ENCODE results near the gene ZIC1. TPM values are rescaled to one million over a fixed set of nuclear protein-coding genes. Genes with fewer than 3 reads are reported as not detected.

ZIC1 gene
- total RNA-seq, 1 donor: not detected

DNA sequence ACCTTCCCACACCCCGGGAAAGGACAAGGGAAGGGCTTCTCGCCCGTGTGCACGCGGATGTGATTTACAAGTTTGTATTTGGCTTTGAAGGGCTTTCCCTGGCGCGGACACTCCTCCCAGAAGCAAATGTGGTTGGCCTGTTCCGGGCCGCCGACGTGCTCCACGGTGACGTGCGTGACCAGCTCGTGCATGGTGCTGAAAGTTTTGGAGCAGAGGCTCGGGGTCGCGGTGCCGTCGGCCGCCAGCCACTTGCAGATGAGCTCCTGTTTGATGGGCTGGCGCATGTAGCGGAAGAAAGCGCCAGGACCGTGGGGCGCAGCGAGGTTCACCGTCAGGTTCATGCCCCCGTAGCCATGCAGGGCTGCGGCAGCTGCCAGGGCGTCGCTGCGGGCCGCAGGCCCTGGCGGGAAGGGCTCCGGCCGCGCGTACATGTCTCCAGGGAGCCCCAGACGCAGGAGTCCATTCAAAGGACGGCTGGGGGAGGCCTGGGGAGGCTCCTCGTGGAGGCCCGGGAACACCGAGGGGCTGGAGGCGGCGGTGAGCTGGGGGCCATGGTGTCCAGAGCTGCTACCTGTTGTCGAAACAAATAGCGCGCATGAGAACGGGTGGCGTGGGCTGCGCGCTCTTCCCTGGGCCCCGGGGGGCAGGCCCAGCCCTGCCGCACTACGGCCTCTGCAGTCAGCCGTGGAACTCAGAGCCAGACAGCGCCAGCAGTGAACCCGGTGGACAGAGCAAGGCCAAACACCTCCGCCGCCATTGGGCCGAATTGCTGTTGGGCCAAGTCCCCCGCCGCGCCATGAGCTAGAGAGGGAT lies 13.1 kb upstream of the ZIC1 start:
- no peak overlapping the region for H3K4me3 ChIP-seq (ENCODE audit: low read depth, low read length)
- TF ChIP-seq, protein P1, sequence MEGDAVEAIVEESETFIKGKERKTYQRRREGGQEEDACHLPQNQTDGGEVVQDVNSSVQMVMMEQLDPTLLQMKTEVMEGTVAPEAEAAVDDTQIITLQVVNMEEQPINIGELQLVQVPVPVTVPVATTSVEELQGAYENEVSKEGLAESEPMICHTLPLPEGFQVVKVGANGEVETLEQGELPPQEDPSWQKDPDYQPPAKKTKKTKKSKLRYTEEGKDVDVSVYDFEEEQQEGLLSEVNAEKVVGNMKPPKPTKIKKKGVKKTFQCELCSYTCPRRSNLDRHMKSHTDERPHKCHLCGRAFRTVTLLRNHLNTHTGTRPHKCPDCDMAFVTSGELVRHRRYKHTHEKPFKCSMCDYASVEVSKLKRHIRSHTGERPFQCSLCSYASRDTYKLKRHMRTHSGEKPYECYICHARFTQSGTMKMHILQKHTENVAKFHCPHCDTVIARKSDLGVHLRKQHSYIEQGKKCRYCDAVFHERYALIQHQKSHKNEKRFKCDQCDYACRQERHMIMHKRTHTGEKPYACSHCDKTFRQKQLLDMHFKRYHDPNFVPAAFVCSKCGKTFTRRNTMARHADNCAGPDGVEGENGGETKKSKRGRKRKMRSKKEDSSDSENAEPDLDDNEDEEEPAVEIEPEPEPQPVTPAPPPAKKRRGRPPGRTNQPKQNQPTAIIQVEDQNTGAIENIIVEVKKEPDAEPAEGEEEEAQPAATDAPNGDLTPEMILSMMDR (IDR thresholded peaks at IDR 0.05; ENCODE audit: insufficient read depth, low read depth, low read length): no peak
- no peak for DNase-seq (ENCODE audit: low read depth)

DNA sequence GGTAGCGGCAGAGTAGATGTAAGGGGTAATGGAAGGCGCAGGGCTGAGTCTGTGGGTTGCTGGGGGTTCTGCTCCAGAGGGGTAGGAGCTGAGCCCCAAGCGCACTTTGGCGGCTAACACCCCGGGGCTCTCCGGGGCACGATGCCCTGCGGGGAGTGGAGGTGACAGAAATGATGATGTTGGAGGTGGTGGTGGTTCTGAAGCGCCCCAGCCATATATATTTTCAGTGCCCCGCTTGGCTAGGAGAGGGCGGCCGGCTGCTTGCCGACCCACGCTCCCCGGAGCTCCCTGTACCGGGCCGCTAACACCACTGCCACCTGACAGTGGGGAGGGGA lies 12.5 kb upstream of the ZIC1 start:
- TF ChIP-seq, protein P1 (IDR thresholded peaks at IDR 0.05; ENCODE audit: insufficient read depth, low read depth, low read length): no peak
- no peak overlapping the region for H3K4me3 ChIP-seq (ENCODE audit: low read depth, low read length)
- no peak for DNase-seq (ENCODE audit: low read depth)

DNA sequence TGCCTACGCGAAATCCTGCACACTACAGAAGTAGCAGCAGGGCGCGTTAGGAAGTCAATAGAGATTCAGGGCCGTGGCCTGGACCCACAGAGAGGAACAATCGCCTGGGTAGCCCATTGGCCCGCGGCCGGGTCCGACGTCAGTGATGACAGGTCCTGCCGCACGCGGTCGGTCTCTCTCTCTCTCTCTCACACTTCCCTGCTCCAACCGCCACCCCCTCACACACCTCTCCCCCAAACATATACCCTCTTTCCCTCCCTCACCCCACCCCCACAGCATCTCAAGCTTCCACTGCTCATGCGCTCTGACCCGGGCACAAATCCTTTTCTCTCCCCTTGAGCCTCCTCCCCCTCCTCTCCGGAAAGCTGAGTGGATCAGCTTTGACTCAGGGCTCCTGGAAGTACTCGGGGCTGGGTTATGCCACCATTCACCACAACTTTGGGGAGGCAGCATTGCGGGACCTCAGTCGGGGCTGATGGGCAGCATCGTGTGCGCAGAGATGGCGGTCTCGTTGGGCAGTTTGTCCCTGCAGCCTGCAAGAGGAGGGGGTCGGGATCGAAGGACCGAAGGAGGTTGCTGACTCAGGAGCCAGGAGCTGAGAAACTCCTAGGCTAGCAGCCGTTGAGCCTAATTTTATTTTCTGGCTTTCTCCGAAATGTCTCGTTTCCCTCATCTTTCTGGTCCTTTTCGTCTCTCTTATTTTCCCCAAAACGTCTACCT lies 11.8 kb upstream of the ZIC1 start:
- no peak overlapping the region for H3K4me3 ChIP-seq (ENCODE audit: low read depth, low read length)
- TF ChIP-seq, protein P1 (IDR thresholded peaks at IDR 0.05; ENCODE audit: insufficient read depth, low read depth, low read length): no peak
- no peak for DNase-seq (ENCODE audit: low read depth)

DNA sequence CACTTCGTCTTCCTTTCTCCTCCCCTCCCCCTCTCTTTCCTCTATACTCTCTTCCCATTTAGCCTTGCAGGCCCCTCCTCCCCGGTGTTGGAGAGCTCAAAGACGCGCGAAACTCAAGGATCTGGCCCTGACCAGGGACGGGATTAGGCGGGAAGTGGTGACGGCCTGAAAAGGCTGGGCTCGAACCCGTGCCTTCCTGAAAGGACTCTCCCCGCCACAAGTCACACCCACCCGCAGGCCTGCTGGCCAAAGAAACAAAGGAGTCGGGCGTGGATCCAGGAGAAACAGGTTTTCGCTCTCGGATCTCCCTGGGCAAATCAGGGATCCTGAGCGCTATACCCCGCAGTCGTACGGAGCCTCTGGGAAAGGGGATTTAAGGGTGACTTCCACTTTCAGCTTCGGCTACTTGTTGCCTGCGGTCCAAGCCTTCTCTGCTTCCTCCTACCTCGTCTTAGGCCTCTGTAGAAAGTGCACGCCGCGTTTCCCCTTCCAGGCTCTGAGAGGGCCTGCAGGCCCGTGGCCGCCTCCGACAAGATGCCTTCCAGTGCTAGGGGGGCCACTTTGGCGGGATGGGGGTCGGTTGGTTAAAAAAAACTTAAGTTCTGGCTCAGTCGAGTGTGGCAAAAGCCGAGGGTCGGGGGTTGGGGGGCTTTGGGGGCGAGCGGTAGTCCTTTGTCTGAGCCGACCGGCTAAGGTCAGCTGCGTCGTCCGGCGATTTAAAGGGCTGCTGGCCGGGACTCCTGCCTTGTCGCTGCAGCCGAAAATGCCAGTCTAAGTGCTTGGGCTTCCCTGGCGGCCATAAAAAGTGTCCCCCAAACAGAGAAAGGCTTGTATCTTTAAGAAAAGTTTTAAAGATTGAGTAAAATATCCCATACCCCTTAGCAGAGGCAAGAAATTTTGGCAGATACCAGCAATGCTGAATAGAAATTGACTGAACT lies 11.0 kb upstream of the ZIC1 start:
- no peak overlapping the region for H3K4me3 ChIP-seq (ENCODE audit: low read depth, low read length)
- no peak for DNase-seq (ENCODE audit: low read depth)
- TF ChIP-seq, protein P1 (IDR thresholded peaks at IDR 0.05; ENCODE audit: insufficient read depth, low read depth, low read length): no peak

DNA sequence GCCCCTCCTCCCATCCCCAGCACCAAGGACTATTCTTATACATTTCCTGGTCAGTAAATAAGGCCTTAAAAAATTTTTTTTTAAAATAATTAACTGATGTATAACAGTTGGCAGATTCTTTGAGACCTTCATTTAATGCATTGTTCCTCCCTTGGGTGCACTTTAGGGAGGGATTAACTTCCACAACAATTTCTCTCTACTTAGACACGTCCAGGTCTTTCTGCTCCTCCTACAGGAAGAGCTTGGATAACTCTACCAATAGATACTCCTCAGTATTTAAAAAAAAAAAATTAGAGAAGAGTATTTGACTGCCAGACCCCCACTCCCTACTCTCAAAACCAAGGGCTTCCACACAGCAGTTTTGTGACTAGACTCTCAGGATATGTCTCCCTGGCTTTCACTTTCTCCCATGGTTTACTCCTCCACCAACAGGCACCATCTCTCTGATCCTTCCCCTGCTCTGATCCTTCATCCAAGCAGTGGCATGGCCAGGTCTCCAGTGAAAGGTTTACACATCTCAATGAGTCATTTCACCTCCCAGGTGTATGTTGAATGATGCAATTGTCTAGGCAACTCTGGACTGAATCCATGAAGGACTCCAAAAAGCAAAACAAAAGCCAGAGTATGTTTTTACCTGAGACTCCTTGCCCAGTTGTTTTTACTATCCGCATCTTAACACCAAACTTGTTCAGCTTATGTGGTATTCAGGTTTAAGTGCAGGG lies 10.2 kb upstream of the ZIC1 start:
- H3K4me3 ChIP-seq (ENCODE audit: low read depth, low read length): no peak overlapping the region
- TF ChIP-seq, protein P1 (IDR thresholded peaks at IDR 0.05; ENCODE audit: insufficient read depth, low read depth, low read length): no peak

DNA sequence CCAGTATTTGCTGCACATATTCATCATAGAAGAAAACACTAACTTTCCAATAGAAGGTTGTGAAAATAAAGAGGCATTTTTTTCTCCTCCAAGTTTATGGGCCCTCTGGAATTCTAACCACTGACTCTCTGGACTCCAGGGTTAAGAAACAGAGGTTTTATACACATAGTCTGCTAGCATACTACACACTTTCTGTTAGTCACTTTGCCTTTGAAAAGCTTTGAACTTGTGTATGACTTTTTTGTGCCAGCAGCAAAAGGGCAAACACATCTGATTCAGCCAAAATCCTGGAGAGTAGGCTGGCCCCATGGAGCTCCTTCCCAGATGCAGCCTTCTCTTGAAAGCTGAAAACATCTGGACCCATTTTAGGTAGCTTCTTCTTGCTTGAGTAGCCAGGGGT lies 9.1 kb upstream of the ZIC1 start:
- TF ChIP-seq, protein P1 (IDR thresholded peaks at IDR 0.05; ENCODE audit: insufficient read depth, low read depth, low read length): no peak
- DNase-seq (ENCODE audit: low read depth): no peak
- H3K4me3 ChIP-seq (ENCODE audit: low read depth, low read length): no peak overlapping the region

More for the DNA sequence above, 10.2 kb upstream of the ZIC1 start:
- no peak for DNase-seq (ENCODE audit: low read depth)
